K562 (cell line): ENCODE results near the gene PHYHIPL. TPM values are rescaled to one million over a fixed set of nuclear protein-coding genes. Genes with fewer than 3 reads are reported as not detected.

ENCODE experiments used
- ATAC-seq: fragments of 200-7000 bp; cut with Tn5 transposase; 3 replicates; pipeline ENCODE4 v1.9.1; 2020; ENCODE audit warnings: moderate library complexity
- BruUV-seq: library from RNA; stranded (reverse); fragments of 400-500 nt; replicated peaks from 2 replicates; lab custom pipeline; 2021; lab: Mats Ljungman, UMichigan
- CTCF ChIA-PET: fragments of 300-600 bp; formaldehyde crosslinking; extraction: SDS; loops from one replicate; lab custom pipeline; 2021; ENCODE audit warnings: low intra/inter-chr PET ratio; lab: Yijun Ruan, JAX
- POLR2A ChIA-PET: fragments of 300-600, 350-650 bp; sonication (Branson Sonifier 250); formaldehyde crosslinking; extraction: SDS; loops from one replicate; lab custom pipeline; 2021; ENCODE audit warnings: antibody characterized with exemption, inconsistent platforms; lab: Yijun Ruan, JAX
- DNase-seq, 4 experiments: peaks; one replicate each; pipeline versions ENCODE4 v3.0.0 to v3.0.0-alpha.2; 2011 to 2018; ENCODE audit warnings: low spot score in 3 of 4, mixed read lengths in 3 of 4; ENCODE audit errors: extremely low read depth in 1 of 4
- FAIRE-seq: peaks from 2 replicates; lab custom pipeline; 2011; peaks lifted over from hg19 to GRCh38; lab: Jason Lieb, UNC
- H2AFZ ChIP-seq: 2 replicates; pipeline ENCODE4 v1.6.0; 2011; ENCODE audit warnings: low read depth, low read length, control low read depth, inconsistent platforms
- H3K27ac ChIP-seq: fragments of 200-600 bp; 3 replicates; pipeline ENCODE4 v1.8.0; 2011; ENCODE audit warnings: low read depth, mild to moderate bottlenecking, control low read depth, inconsistent platforms, low read length, moderate library complexity, mixed read lengths; ENCODE audit errors: extremely low read depth
- H3K27me3 ChIP-seq, 2 experiments: fragments of 300-600 bp in 1 of 2; 2 replicates in 1 of 2; 3 replicates in 1 of 2; pipeline versions ENCODE4 v1.6.0 to v1.8.0; 2011; ENCODE audit warnings: inconsistent platforms in 2 of 2, low read length in 2 of 2, mild to moderate bottlenecking in 1 of 2, mixed read lengths in 1 of 2, moderate library complexity in 1 of 2; ENCODE audit not compliant: control insufficient read depth in 2 of 2, insufficient read depth in 2 of 2
- H3K36me3 ChIP-seq: fragments of 300-600 bp; 3 replicates; pipeline ENCODE4 v1.8.0; 2011; ENCODE audit warnings: mild to moderate bottlenecking, low read length, inconsistent platforms; ENCODE audit not compliant: control insufficient read depth, insufficient read depth
- H3K4me1 ChIP-seq, 2 experiments: fragments of 200-600 bp in 1 of 2; replicated peaks in 1 of 2; 2 replicates in 1 of 2; 3 replicates in 1 of 2; pipeline versions ENCODE4 v1.5.1 to v1.8.0; 2011; ENCODE audit warnings: inconsistent platforms in 2 of 2, low read length in 2 of 2, mild to moderate bottlenecking in 1 of 2, mixed read lengths in 1 of 2, moderate library complexity in 1 of 2; ENCODE audit not compliant: control insufficient read depth in 2 of 2, insufficient read depth in 2 of 2
- H3K4me2 ChIP-seq: 2 replicates; pipeline ENCODE4 v1.6.1; 2011; ENCODE audit warnings: low read length, control low read depth, inconsistent platforms, mixed read lengths; ENCODE audit not compliant: insufficient read depth
- H3K4me3 ChIP-seq: fragments of 200-600 bp; sonication (generic), shearing (Covaris generic); 2 replicates; pipeline ENCODE4 v1.5.1; 2016; ENCODE audit warnings: control low read depth, inconsistent platforms
- H3K79me2 ChIP-seq: fragments of 200-600 bp; 3 replicates; pipeline ENCODE4 v1.8.0; 2011; ENCODE audit warnings: low read length, inconsistent platforms; ENCODE audit not compliant: control insufficient read depth, insufficient read depth
- H3K9ac ChIP-seq, 2 experiments: 2 replicates each; pipeline versions ENCODE4 v1.6.0 to v1.6.1; 2011; ENCODE audit warnings: low read depth in 2 of 2, low read length in 2 of 2, control low read depth in 1 of 2, inconsistent platforms in 1 of 2, mild to moderate bottlenecking in 1 of 2, mixed read lengths in 1 of 2; ENCODE audit not compliant: insufficient read depth in 1 of 2
- H3K9me1 ChIP-seq: one replicate; pipeline ENCODE4 v1.6.0; 2011; ENCODE audit warnings: inconsistent platforms, mild to moderate bottlenecking, low read length, moderate library complexity; ENCODE audit not compliant: control insufficient read depth, insufficient read depth
- H3K9me3 ChIP-seq: replicated peaks from 2 replicates; pipeline ENCODE4 v1.5.1; 2011; ENCODE audit warnings: low read depth, low read length, inconsistent platforms; ENCODE audit not compliant: control insufficient read depth, insufficient read depth
- H4K20me1 ChIP-seq: replicated peaks from 2 replicates; pipeline ENCODE4 v1.6.1; 2011; ENCODE audit warnings: low read length, inconsistent platforms, mixed read lengths; ENCODE audit not compliant: control insufficient read depth, insufficient read depth
- HMGN3 ChIP-seq: IDR thresholded peaks from 2 replicates; pipeline ENCODE4 v1.6.1; 2011; ENCODE audit warnings: borderline replicate concordance, low read depth, mild to moderate bottlenecking, mixed read lengths, low read length; ENCODE audit not compliant: insufficient read length; ENCODE audit errors: extremely low read depth
- NFE2 ChIP-seq: IDR thresholded peaks from 2 replicates; pipeline ENCODE4 v1.6.1; 2014; ENCODE audit warnings: antibody characterized with exemption, low read depth
- PBX2 ChIP-seq, 2 experiments: IDR thresholded peaks in 1 of 2; conservative IDR thresholded peaks in 1 of 2; 2 replicates each; pipeline ENCODE4 v1.6.1; 2016; ENCODE audit warnings: low read depth in 2 of 2, mild to moderate bottlenecking in 1 of 2, missing compliant biosample characterization in 1 of 2, missing genetic modification characterization in 1 of 2, moderate library complexity in 1 of 2
- PKNOX1 ChIP-seq: fragments of 450-650 bp; IDR thresholded peaks from 2 replicates; pipeline ENCODE4 v1.6.1; 2016
- POU5F1 ChIP-seq: fragments of 150-350 bp; IDR thresholded peaks from 2 replicates; pipeline ENCODE4 v1.6.1; 2014; ENCODE audit warnings: borderline replicate concordance, low read length, low read depth, mild to moderate bottlenecking; ENCODE audit not compliant: partially characterized antibody
- SUPT5H ChIP-seq: fragments of 450-650 bp; IDR thresholded peaks from 2 replicates; pipeline ENCODE4 v1.6.1; 2016
- TAF15 ChIP-seq: fragments of 200-400 bp; formaldehyde crosslinking; IDR thresholded peaks from 2 replicates; pipeline ENCODE4 v1.6.1; 2017; ENCODE audit warnings: mild to moderate bottlenecking, low read depth, low read length, moderate library complexity
- TCF7L2 ChIP-seq: fragments of 150-350 bp; IDR thresholded peaks from 2 replicates; pipeline ENCODE4 v1.6.1; 2016; ENCODE audit warnings: low read depth, mild to moderate bottlenecking, low read length, moderate library complexity
- TSC22D4 ChIP-seq: fragments of 450-650 bp; IDR thresholded peaks from 2 replicates; pipeline ENCODE4 v1.6.1; 2016; ENCODE audit warnings: missing genetic modification characterization, missing biosample characterization, control low read depth
- ZC3H11A ChIP-seq: IDR thresholded peaks from 2 replicates; pipeline ENCODE4 v1.6.1; 2012; ENCODE audit warnings: low read depth, low read length, improper control_type of control experiment
- ZNF511 ChIP-seq: sonication (generic); formaldehyde crosslinking; IDR thresholded peaks from 2 replicates; pipeline ENCODE4 v1.8.0; 2022; ENCODE audit warnings: mild to moderate bottlenecking, missing genetic modification reagents
- ZNF512 ChIP-seq: IDR thresholded peaks from 2 replicates; pipeline ENCODE4 v1.6.1; 2016; ENCODE audit warnings: missing genetic modification characterization, missing compliant biosample characterization
- ZNF586 ChIP-seq: fragments of 450-650 bp; formaldehyde crosslinking; conservative IDR thresholded peaks from 2 replicates; pipeline ENCODE4 v1.4.0; 2020; ENCODE audit warnings: mild to moderate bottlenecking, moderate library complexity
- ZNF695 ChIP-seq: fragments of 450-650 bp; formaldehyde crosslinking; IDR thresholded peaks from 2 replicates; pipeline ENCODE4 v1.4.0; 2020; ENCODE audit warnings: mild to moderate bottlenecking, moderate library complexity
- ZNF764 ChIP-seq: fragments of 250-450 bp; sonication (Bioruptor Pico); IDR thresholded peaks from 2 replicates; pipeline ENCODE4 v1.4.0; 2020; ENCODE audit warnings: low read depth, mild to moderate bottlenecking, moderate library complexity
- WGBS: fragments of 100-300 bp; shearing (Covaris generic); methylation state at CpG from one replicate; pipeline ENCODE4 v1.1.6; 2016; ENCODE audit warnings: low coverage, mixed read lengths; ENCODE audit not compliant: insufficient coverage; ENCODE audit errors: missing lambda C conversion rate; 5-methylcytosine and 5-hydroxymethylcytosine counted together
- in situ Hi-C: fragments of 300-500 bp; cut with MboI; formaldehyde crosslinking; loops from 4 replicates; pipeline ENCODE4 v1.15.0; 2018; ENCODE audit warnings: inconsistent platforms, mixed read lengths
- intact Hi-C: fragments of 100-400 bp; cut with micrococcal nuclease; formaldehyde crosslinking; loops from 2 replicates; pipeline ENCODE4 v1.14.2; 2022
- polyA plus RNA-seq, 8 experiments: library from polyadenylated mRNA; depleted of rRNA in 4 of 8; stranded (reverse) in 5 of 8; unstranded in 3 of 8; fragments of >200 nt; fragmentation: Nextera tagmentation in 2 of 8; fragmentation: Illumina TruSeq in 1 of 8; extraction: Ambion mirVana in 2 of 8; extraction: Trizol in 1 of 8; gene quantifications; 2 replicates each; pipeline versions ENCODE4 v1.2.1 to v1.2.3, GENCODE V29; 2011 to 2014; ENCODE audit warnings: inconsistent platforms in 1 of 8, missing spikeins in 1 of 8
- total RNA-seq, 7 experiments: library from RNA; depleted of rRNA in 6 of 7; stranded (reverse); fragments of >200 nt in 6 of 7; fragmentation: Illumina TruSeq in 2 of 7; extraction: Trizol in 2 of 7; gene quantifications; 2 replicates each; pipeline versions ENCODE4 v1.2.1 to v1.2.3, GENCODE V29; 2011 to 2021; ENCODE audit warnings: low replicate concordance in 1 of 7

The PHYHIPL gene
- total and polyA plus RNA-seq, 9 of the 15 experiments (the other 6 are each of a cell fraction or from before 2014, with no cell fraction given), result not detected

GRCh38 chr10:59133841-59134593 lies 42.4 kb upstream of the PHYHIPL start (continued):
- TF ChIP-seq ZNF695 (CRISPR knock-in tag), result no peak
- TF ChIP-seq SUPT5H, result no peak
- TF ChIP-seq TCF7L2, result no peak
- no peak for TF ChIP-seq ZNF512 (tag)
- no peak for TF ChIP-seq NFE2

GRCh38 chr10:59134785-59135184 lies 41.7 kb upstream of the PHYHIPL start:
- Histone ChIP-seq H3K9me3 (no peaks in the 10 kb centered on the region), H3K36me3 (no peaks in the 10 kb centered on the region), H3K27ac (no peak overlapping the region), H3K9me1 (no peaks in the 10 kb centered on the region), H3K4me2 (no peak overlapping the region), H3K4me1 (no peaks in the 10 kb centered on the region), H3K4me3 (no peak overlapping the region), H4K20me1 (no peaks in the 10 kb centered on the region), H3K79me2 (no peaks in the 10 kb centered on the region), H3K27me3 (no peaks in the 10 kb centered on the region), H3K9ac (no peak overlapping the region), H2AFZ (no peak overlapping the region)
- DNase-seq (no peak), ATAC-seq (no peak), FAIRE-seq (no peak)
- 3% methylated on average over 3 of the region's 3 CpGs for WGBS
- POLR2A ChIA-PET, result no interaction called here
- in situ Hi-C loops (no loop called here), intact Hi-C loops (no loop called here)
- BruUV-seq, result no TSS peak
- CTCF ChIA-PET, result no interaction called here
- TF ChIP-seq PKNOX1 (no peak), TAF15 (no peak), ZNF511 (no peak), HMGN3 (no peak), PBX2 (CRISPR knock-in tag; IDR thresholded peaks at IDR 0.05; ENCODE audit: low read depth) (no peak), PBX2 (tag; conservative IDR thresholded peaks at IDR 0.05; ENCODE audit: low read depth) (no peak), ZNF586 (no peak), ZC3H11A (no peak), TSC22D4 (no peak), ZNF764 (CRISPR knock-in tag) (no peak), POU5F1 (no peak)
